Calu3 (cell line): Measurements from ENCODE around the gene GNB4. TPM values are rescaled to one million over a fixed set of nuclear protein-coding genes. Genes with fewer than 3 reads are reported as not detected.

Source experiments
- BruUV-seq: library from RNA; stranded (reverse); fragments of 400-500 nt; replicated peaks from 2 replicates; lab custom pipeline; 2021; lab: Mats Ljungman, UMichigan
- CTCF ChIA-PET: fragments of 300-600 bp; sonication (Branson Sonifier 250); formaldehyde crosslinking; loops from one replicate; lab custom pipeline; 2022; ENCODE audit warnings: antibody characterized with exemption; lab: Charles Lee
- DNase-seq: peaks from one replicate; pipeline ENCODE4 v3.0.0; 2022
- H3K27ac Mint-ChIP-seq: one replicate; pipeline ENCODE4 v1.8.0; 2022; ENCODE audit warnings: mixed read lengths; ENCODE audit not compliant: unreplicated experiment
- H3K27me3 Mint-ChIP-seq: one replicate; pipeline ENCODE4 v1.8.0; 2022; ENCODE audit warnings: mixed read lengths; ENCODE audit not compliant: unreplicated experiment
- H3K36me3 Mint-ChIP-seq: one replicate; pipeline ENCODE4 v1.8.0; 2022; ENCODE audit warnings: mild to moderate bottlenecking, moderate library complexity, mixed read lengths; ENCODE audit not compliant: insufficient read depth, unreplicated experiment
- H3K4me1 Mint-ChIP-seq: one replicate; pipeline ENCODE4 v1.8.0; 2022; ENCODE audit warnings: mild to moderate bottlenecking, low read depth, mixed read lengths; ENCODE audit not compliant: unreplicated experiment
- H3K4me3 Mint-ChIP-seq: one replicate; pipeline ENCODE4 v1.8.0; 2022; ENCODE audit warnings: mild to moderate bottlenecking, low read depth, moderate library complexity, mixed read lengths; ENCODE audit not compliant: unreplicated experiment
- H3K9me3 Mint-ChIP-seq: one replicate; pipeline ENCODE4 v1.8.0; 2022; ENCODE audit warnings: low read depth, mixed read lengths; ENCODE audit not compliant: unreplicated experiment
- intact Hi-C: fragments of 100-400 bp; cut with micrococcal nuclease; formaldehyde crosslinking; loops from one replicate; pipeline ENCODE4 v1.10.0; 2022; ENCODE audit not compliant: unreplicated experiment
- total RNA-seq: library from RNA; stranded (reverse); gene quantifications from 2 replicates; pipeline ENCODE4 v1.2.3, GENCODE V29; 2022
- TF ChIP-seq, protein P1 (sequence below): fragments of 200-600 bp; IDR thresholded peaks from one replicate; pipeline ENCODE4 v1.8.0; 2022; ENCODE audit warnings: antibody characterized with exemption; ENCODE audit not compliant: unreplicated experiment

GNB4 gene
- total RNA-seq, 1 experiment from 2014 or later: 24.0 TPM

DNA sequence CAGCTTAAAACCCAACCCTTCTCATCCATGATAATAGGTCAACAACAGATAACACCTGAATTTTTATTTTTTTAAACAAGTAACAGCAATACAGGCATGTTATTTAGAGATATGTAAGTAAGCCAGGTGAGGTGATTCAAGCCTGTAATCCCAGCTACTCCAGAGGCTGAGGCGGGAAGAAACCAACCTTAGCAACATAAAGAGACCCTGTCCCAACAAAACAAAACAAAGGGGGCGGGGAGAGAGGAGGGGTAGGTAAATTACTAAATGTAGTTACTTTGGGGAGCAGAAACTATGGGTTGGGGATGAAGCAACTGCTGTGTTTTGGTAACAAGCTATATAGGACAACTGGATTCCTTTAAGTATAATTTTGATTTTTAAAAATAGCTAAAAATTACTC, 47.0 kb downstream of the GNB4 start:
- CTCF ChIA-PET: interaction anchor here (0.6 kb wide), 1 partner anchor 245 kb away, joined by 3 read pairs; no protein-coding TSS in a partner anchor
- Mint-ChIP-seq H3K4me1 (no peaks in the 10 kb centered on the region), H3K27me3 (no peaks in the 10 kb centered on the region), H3K27ac (no peak overlapping the region), H3K9me3 (no peaks in the 10 kb centered on the region), H3K4me3 (no peak overlapping the region), H3K36me3 (peaks cover 6% of the 10 kb centered on the region)
- intact Hi-C loops: no loop called here
- BruUV-seq: no TSS peak
- TF ChIP-seq, protein P1, sequence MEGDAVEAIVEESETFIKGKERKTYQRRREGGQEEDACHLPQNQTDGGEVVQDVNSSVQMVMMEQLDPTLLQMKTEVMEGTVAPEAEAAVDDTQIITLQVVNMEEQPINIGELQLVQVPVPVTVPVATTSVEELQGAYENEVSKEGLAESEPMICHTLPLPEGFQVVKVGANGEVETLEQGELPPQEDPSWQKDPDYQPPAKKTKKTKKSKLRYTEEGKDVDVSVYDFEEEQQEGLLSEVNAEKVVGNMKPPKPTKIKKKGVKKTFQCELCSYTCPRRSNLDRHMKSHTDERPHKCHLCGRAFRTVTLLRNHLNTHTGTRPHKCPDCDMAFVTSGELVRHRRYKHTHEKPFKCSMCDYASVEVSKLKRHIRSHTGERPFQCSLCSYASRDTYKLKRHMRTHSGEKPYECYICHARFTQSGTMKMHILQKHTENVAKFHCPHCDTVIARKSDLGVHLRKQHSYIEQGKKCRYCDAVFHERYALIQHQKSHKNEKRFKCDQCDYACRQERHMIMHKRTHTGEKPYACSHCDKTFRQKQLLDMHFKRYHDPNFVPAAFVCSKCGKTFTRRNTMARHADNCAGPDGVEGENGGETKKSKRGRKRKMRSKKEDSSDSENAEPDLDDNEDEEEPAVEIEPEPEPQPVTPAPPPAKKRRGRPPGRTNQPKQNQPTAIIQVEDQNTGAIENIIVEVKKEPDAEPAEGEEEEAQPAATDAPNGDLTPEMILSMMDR: no peak
- no peak for DNase-seq

DNA sequence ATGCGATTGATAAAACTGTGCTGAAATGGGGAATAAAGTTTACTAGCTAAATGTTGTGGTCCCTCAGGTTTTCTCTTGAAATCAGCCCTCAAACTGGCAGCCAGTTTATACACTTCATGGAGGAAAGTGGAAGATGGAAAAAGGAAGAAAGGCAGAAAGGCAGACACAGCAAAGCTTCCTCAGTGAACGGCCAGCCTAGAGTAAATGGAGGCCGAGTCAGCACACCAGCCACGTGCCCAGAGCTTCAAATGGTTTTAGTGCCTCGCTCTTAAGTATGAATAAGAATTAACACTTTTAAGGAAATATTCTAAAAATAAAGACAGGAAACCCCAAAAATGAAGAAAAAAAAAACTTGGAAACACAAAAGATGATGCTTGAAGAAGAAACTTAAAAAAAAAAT, 48.3 kb downstream of the GNB4 start:
- DNase-seq: no peak
- TF ChIP-seq, protein P1: no peak
- Mint-ChIP-seq H3K27me3 (no peaks in the 10 kb centered on the region), H3K27ac (no peak overlapping the region), H3K4me3 (no peak overlapping the region), H3K4me1 (no peaks in the 10 kb centered on the region), H3K36me3 (peaks cover 6% of the 10 kb centered on the region), H3K9me3 (no peaks in the 10 kb centered on the region)
- intact Hi-C loops: no loop called here
- CTCF ChIA-PET: no interaction called here
- BruUV-seq: no TSS peak

DNA sequence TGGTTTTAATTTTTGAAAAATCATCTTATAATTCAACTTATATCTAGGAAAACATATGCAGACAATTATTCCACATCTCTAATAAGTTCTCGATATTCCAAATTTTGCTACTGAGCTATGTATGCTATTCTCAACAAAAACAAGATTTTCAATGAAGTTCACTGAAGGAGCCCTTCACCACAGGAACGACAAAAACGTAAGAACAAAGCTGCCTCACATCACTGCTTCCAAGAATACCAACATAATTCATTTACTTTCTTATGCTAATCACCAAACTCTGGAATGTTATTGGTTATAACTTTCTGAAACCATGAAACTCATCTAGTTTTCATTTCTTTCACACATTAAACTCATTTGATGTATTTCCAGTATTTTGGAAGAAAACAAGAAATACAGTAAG, 49.7 kb downstream of the GNB4 start:
- Mint-ChIP-seq H3K36me3 (peaks cover 6% of the 10 kb centered on the region), H3K27me3 (no peaks in the 10 kb centered on the region), H3K4me1 (no peaks in the 10 kb centered on the region), H3K27ac (no peak overlapping the region), H3K9me3 (no peaks in the 10 kb centered on the region), H3K4me3 (no peak overlapping the region)
- CTCF ChIA-PET: no interaction called here
- no TSS peak for BruUV-seq
- intact Hi-C loops: no loop called here
- no peak for DNase-seq
- TF ChIP-seq, protein P1: no peak

DNA sequence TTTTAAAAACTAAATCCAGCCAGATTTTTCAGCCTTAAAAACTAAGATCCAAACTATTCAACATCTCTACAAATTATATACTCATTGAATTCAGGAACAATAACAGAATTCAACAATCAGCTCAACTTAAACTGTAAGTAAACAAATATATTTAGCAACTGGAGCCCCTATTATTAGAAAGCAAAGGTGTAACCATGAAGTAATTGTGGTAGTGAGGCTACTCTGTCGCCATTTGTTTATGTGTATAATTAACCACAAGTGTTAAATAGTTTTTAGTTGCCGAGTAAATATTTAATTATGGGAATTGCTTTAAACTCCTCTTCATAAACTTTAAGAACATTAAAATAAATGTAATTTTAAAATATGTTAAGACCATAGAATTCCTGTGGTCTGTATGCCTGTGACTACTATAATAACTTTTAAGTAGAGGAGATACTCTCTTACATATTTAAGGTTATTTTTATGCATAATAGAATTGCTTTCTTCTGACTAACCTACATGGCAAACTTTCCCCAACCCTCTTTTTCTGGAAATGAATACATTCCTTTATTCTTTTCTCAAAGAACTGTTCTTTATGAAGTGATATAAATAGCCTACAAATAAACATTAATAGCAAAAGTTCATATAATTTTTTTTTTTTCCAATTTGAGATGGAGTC, 52.6 kb downstream of the GNB4 start:
- H3K9me3 Mint-ChIP-seq: no peaks in the 10 kb centered on the region
- peaks cover 16% of the 10 kb centered on the region for H3K36me3 Mint-ChIP-seq
- no peak overlapping the region for H3K4me3 Mint-ChIP-seq
- no TSS peak for BruUV-seq
- DNase-seq: no peak
- CTCF ChIA-PET: interaction anchor here (0.7 kb wide), 1 partner anchor 127 kb away, joined by 3 read pairs; no protein-coding TSS in a partner anchor
- H3K27ac Mint-ChIP-seq: no peak overlapping the region
- H3K27me3 Mint-ChIP-seq: no peaks in the 10 kb centered on the region
- TF ChIP-seq, protein P1: no peak
- intact Hi-C loops: no loop called here
- H3K4me1 Mint-ChIP-seq: no peaks in the 10 kb centered on the region
